Gastroesophageal sphincter (tissue), 3 donors: ENCODE measurements around the gene MGLL.

Experiments
- CTCF ChIP-seq, 4 experiments: fragments of 200-600 bp in 2 of 4; fragments of 450-650 bp in 2 of 4; sonication (generic) in 1 of 4; IDR thresholded peaks; one replicate each; pipeline ENCODE4 v1.5.1; 2017 to 2019; ENCODE audit warnings: antibody characterized with exemption in 4 of 4, mild to moderate bottlenecking in 2 of 4, moderate library complexity in 2 of 4
- EP300 ChIP-seq: sonication (generic); formaldehyde crosslinking; IDR thresholded peaks from one replicate; pipeline ENCODE4 v1.6.1; 2017; ENCODE audit warnings: antibody characterized with exemption, mild to moderate bottlenecking
- POLR2A ChIP-seq, 2 donors: fragments of 450-650 bp; IDR thresholded peaks; one replicate each; pipeline ENCODE4 v1.6.1; 2017; ENCODE audit warnings: antibody characterized with exemption in 2 of 2, mild to moderate bottlenecking in 2 of 2, moderate library complexity in 1 of 2
- POLR2AphosphoS5 ChIP-seq: sonication (generic); formaldehyde crosslinking; IDR thresholded peaks from one replicate; pipeline ENCODE4 v1.6.1; 2017; ENCODE audit warnings: antibody characterized with exemption

DNA sequence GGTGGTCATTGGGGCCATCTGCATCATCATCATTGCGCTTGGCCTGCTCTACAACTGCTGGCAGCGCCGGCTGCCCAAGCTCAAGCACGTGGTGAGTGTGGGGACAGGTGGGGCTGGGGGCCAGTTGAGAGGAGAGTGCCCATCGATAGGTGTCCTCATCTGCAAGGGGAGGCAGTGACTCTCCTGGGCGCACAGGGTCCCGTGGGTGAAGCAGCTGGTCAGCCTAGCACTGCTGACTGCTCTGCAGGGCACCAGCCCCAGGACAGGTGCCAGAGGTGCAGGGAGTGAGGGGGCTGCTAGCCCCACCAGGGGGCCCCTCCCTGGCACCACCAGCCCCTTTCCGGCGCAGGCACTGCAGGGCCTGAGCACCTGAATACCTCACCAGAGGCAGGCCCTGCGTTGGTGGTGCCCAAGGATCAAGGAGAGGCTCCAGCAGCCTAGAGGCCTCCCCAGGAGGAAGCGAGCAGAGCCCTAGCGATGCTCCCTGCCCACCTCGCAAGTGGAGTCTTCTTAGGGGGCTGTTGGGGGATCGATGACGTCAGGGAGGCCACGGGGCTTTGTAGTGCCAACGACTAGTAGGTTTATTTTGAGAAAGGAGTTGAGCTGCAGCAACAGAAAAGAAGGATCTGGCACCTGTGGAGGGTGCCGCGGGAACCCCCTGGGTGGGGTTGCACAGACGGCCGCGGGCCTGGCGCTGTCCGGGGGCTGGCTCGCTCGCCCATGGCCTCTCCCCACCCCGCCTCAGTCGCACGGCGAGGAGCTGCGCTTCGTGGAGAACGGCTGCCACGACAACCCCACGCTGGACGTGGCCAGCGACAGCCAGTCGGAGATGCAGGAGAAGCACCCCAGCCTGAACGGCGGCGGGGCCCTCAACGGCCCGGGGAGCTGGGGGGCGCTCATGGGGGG, 150.5 kb downstream of the MGLL start:
- TF ChIP-seq EP300: no peak
- no peak for TF ChIP-seq CTCF (IDR thresholded peaks at IDR 0.05)
- no peak for TF ChIP-seq POLR2A (IDR thresholded peaks at IDR 0.05)
- no peak for TF ChIP-seq POLR2AphosphoS5
